ENCODE results near the gene CSPG4.
A peak's percentile ranks its signal among the peaks of the same experiment; 100 is the strongest.
"Not testable (repeated sequence)": the region's sequence is repeated elsewhere in the genome, so short reads cannot be mapped to it uniquely, and the experiment has no call there.

CSPG4 gene

DNA sequence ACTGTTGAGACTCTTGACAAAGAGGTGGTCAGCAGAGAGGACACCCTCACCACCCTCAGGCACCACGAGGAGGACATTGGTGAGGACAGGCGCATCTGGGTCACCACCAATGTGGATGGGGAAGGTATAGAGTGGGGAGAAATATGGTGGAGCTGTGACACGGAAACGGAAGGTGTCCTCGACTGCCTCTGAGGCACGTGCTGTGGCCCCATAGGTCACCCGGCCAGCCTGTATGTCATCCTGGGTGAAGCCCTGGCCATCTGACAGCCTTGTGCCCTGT is 24.4 kb downstream of the CSPG4 start:
- no peak for DNase-seq (ENCODE audit: low read depth)

DNA sequence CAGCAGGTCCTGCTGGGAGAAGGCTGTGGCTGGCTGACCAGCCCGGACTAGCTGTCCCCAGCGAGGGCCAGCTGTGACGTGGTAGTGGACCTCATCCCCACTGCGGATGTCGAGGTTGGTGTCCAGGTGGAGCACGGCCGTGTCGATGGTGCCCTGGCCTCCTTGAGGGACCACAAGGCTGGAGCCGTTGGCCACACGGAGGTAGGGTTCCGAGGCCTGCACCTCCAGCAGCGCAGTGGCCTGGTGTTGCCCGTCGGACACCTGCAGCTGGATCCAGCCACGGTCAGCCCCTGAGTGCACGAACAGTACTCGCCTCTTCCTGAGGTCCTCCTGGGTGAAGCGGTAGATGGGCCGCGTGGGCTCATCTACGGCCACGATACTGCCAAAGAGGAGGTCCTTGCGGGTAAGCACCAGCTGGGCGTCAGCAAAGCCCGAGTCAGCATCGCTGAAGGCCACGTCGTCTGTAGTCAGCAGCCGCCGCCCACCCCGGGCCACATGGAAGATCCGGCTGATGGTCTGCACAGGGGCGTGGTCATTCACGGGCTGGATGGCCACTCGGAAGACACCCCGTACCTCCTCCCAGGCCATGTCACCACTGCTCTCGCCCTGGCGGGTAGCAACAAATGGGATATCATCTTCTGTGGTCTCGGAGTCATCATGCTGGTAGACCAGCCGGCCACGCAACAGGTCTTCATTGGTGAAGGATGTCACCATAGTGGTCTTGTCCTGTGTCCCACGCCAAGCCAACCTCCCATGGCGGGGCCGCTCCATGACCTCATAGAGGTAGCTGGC is 25.0 kb downstream of the CSPG4 start:
- DNase-seq (ENCODE audit: low read depth): no peak

DNA sequence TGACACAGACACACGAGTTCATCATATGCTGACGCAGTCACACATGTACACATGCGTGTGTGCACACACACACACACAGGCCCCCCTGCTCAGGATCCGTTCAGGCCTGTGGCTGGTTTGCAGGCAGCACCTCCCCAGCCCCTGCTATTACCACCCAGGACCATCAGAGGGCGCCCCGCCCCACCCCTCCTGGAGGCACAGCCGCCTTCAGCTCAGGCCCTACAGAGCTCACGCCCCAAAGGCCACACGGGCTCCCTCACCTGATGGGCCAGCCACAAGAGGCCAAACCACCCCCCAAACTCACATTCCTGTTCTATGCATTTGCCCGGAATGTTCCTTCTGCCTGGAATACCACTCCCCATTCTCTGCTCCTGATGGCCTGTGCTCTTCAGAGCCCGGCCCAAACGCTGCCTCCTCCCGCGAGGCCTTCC is 26.4 kb downstream of the CSPG4 start:
- peak; percentile 63 for DNase-seq (ENCODE audit: low read depth)

DNA sequence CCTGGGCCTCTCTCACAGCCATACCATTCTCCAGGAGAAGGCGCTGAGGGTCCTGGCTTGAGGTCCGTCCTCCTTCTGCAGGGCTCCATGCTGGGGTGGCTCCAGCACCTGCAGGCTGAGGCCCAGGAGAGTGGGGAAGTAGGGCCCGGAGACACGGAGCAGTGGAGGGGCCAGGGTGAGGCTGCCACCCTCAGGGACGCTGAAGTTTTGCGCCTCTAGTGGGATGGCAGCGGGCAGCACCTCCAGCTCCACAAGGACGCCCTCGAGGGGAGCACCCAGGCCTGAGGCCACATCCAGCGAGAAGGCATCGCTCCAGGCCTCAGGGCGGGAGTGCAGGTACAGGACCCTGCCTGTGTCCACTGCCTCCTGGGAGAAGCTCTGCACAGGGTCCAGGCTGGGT is 27.5 kb downstream of the CSPG4 start:
- no peak for DNase-seq (ENCODE audit: low read depth)

DNA sequence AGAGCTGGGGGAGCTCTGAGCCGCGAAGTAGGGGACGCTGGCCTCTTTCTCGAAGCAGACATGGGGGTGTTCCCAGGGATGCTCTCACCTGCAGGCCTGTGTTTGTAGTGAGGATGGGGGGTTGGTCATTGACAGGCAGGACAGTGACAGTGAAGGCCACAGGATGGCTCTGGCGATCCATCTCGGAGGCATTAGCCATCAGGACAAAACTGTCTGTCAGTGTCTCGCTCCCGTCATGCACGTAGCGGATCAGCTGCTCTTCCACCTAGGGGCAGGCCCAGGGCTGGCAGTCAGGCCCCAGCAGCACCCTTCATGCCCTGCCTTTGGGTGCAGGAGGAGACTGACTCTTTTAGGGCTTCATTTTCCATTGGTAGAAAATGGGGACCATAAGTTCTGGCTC is 28.0 kb downstream of the CSPG4 start:
- DNase-seq (ENCODE audit: low read depth): no peak

DNA sequence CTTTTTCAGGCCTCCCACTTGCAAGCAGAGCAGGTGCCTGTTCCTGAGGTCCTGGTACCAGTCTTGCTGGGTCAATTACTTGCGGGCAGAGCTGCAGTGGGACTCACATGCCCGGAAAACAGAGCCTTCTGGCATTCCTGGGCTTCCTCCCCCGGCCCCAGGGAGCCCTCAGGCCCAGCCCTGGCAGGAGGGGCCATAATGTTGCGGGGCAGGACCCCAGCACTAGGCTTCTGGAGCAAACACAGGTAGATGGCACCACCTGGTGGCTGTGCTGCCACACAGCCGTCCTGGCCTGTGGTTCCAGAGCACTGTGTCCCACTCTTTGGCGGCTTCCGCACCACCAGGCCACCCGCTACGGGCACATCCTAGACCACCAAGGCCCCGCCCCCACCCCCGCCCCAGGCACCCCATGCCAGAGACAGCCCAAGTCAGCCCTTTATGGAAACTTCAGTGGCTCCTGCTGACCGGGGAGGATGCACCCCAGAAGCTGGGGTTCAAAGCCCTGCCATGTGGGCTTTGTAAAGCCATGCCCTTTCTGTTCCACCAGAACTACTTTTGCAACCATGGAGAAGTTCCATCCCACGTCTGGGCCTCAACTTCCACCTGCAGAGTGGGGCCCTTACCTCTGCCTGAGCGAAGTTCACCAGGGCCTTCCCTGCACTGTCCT is 28.9 kb downstream of the CSPG4 start:
- peak; percentile 76 for DNase-seq (ENCODE audit: low read depth)

DNA sequence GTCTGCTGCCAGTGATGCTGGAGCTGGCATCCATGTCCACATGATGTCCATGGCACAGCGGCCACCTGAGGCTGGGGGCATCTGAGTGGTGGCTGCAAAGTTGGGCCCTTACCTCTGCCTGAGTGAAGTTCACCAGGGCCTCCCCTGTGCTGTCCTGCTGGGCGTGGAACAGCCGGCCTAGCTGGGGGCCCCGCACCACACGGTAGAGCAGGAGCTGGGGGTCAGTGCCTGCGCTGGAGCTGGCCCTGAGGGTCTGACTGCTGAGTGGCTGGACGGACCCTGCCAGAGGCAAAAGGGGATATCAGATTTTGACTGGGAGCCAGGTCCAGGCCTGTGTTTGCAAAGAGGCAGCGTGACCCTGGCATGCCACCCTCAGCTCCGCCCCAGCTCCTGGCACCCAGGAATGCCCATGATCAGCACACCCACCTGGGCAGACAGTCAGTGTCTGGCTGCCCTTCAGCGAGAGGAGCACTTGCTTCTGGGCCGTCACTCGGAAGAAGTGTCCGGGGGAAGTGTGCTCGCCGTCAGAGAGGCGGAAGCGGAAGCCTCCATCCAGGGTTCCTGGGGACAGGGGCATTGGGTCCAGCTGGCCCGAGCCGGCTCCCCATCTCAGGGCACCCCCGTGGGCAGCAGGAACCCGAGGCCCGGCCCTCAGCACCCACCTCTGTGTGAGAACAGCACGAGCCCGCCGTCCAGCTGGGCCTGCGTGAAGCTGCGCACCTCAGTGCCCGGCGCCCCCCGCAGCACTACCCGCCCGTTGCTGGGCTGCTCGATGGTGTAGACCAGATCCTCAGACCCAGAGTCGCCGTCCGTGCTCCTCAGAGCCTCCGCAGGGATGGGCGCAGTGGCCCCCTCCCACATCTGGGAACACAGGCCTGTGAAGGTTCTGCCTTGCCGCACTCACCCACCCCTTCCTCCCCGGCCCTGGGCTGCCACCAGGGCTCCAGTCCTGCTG is 30.2 kb downstream of the CSPG4 start:
- no peak for DNase-seq (ENCODE audit: low read depth)

DNA sequence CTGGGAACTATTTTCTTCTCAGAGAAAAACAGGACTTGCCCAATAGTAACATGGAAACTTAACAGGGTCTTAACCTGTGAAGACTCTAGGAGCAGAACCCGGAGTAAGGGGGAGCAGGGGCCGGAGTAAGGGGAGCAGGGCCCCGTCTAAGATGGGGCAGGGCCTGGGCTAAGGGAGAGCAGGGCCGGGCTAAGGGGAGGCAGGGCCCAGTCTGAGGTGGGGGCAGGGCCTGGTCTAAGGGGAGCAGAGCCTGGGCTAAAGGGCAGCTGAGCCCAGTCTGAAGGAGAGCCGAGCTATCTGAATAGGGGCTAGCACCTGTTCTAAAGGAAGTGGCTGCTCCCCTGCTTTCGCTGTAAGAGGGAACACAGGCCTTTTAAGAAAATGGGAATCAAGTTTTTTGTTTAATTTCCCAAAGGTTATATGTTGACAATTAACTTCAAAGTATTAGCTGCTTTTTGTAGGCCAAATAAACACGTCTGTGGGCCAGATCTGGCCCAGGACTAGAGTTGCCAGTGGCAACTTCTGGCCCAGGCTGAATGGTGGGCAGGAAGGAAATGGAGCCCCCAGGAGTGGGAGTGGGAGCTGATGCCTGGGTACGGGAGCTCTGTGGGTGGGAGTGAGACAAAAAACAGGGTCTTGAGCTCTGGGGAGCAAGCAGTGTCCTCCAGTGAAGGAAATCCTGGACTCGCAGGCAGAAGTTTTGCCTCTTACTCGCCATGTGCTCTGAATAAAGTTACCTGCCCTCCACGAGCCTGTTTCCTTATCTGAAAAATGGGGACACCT is 32.5 kb downstream of the CSPG4 start:
- no peak for DNase-seq (ENCODE audit: low read depth)

DNA sequence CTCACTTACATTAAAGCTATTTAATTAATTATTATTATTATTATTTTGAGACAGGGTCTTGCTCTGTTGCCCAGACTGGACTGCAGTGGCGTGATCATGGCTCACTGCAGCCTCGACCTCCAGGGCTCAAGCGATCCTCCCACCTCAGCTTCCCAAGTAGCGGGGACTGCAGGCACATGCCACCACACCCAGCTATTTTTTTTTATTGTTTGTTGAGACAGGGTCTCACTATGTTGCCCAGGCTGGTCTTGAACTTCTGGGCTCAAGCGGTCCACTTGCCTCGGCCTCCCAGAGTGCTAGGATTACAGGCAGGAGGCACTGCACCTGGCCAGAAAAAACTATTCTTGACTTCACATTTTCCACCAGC is 34.3 kb downstream of the CSPG4 start:
- not testable (repeated sequence) for DNase-seq (ENCODE audit: low read depth)

DNA sequence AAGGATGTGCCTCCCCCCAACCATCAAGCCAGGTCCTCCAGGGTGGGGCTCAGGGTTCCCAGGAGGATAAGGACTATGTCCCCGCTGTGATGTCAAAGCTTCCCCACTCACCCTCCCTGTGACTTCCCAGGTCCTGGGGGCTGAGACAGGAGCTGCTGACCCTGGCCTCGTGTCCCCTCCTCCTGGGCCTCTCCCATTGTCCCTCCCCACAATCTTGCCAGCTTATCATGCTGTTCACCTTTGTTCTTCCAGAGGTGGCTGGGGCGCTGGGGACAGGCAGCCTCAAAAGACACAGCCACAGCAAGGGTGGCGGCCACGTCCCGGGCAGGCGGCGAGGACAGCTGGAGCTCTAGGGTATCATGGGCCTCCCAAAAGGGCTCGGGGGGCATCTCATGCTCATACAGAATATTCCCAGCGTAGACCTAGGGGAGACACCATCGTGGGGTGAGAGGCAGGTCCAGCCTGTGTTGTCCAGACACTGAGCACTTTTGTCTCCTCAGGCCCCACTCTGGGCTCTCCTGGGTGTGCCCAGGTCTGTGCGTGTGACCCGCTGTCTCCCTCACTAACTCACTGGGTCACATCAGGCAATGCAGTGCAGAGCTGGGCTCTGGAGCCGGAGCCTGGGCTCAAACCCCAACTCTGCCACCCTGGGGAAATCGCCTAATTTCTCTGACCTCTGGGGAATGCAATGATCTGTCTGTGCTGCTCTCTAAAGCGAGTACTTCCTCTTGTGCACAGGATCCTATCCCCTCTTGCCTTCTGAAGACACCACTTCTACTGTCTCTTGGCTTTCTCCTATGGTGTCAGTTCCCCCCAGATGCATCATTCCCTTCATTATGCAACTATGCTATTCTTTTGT is 35.0 kb downstream of the CSPG4 start:
- DNase-seq (ENCODE audit: low read depth): no peak

DNA sequence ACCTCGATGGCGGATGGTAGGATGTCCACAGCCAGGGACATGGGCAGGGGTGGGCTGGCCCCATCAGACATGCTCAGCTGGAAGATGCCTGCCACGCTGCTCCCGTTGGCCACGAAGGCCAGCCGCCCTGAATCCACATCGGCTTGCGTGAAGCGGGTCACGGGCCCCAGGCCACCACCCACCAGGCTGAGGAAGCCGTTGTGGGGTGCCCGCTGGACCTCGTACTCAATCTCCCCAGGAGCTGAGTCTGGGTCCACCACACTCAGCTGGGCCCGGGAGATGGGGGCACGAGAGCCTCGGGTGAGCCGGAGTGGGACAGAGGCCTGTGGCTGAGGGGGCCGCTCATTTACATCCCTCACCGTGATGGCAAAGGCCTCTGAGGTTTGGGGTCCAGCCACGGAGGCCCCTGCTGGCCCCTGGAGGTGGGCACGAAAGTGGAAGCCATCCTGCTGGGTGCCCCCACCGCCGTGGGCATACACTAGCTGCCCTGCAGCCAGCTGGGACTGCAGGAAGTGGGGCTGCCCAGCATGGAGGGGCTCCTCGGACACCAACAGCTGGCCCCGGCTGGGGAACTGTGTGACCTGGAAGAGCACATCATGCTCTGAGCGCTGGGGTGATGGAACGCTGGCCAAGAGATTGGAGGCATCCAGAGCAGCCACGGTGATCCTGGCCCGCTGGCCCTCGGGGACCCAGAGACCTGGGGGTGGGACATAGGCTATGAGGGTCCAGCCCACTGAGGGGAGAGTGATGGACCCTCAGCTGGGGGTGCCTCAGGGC is 35.8 kb downstream of the CSPG4 start:
- DNase-seq (ENCODE audit: low read depth): no peak

DNA sequence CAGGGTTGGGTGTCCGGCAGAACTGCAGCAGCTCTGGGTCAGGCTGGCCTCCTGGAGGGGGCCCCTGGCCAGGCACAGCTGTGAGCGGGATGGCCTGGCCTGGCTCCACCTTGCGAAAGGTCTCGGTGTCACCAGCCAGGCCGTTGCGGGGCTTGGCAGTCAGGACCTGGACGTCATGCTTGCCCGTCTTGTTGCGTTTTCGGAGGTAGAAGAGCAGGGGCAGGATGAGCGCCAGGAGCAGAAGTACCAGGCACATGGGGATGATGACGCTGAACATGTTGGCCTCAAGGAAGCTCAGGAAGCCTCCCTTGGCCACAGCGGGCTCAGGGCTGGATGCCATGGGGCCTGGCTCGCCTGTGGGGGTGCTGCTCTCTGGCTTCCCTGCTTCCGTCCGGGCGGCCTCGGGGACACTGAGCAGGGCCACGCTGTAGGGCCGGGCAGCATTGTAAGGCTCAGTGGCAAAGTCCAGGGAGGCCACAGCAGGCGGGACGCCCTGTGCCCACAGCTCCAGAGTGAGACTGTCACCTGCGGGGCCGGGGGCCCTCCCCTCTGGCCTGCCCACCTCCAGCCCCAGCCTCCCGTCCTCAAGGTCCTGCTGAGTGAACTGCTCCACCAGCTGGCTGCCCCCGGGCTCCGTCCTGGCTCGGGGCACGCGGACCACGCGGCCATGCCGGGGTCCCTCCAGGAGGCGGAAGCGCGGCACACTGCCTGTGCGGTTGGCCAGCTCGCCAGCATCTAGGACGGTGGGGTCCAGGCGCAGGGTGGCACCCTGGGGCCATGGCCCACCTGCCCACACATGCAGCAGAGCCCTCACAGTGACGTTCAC is 36.9 kb downstream of the CSPG4 start:
- no peak for DNase-seq (ENCODE audit: low read depth)

DNA sequence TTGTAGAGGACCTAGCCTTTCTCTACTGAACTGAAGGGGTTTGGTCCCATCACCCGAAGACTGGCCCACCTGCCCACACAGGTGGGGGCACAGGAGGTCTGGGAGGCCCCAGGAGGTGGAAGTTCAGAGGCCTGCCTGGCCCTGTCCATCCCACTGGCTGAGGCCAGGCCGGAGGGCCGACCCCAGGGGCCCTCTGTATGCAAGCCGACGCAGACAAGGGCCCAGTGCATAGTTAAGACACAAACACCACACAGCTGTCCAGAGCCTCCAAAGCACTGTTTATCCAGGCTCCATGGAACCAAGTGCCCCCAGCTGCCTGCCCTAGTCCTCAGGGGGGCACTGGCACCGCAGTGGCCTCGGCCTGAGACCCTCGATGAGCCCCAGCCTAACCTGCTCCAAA is 38.3 kb downstream of the CSPG4 start:
- DNase-seq (ENCODE audit: low read depth): no peak

DNA sequence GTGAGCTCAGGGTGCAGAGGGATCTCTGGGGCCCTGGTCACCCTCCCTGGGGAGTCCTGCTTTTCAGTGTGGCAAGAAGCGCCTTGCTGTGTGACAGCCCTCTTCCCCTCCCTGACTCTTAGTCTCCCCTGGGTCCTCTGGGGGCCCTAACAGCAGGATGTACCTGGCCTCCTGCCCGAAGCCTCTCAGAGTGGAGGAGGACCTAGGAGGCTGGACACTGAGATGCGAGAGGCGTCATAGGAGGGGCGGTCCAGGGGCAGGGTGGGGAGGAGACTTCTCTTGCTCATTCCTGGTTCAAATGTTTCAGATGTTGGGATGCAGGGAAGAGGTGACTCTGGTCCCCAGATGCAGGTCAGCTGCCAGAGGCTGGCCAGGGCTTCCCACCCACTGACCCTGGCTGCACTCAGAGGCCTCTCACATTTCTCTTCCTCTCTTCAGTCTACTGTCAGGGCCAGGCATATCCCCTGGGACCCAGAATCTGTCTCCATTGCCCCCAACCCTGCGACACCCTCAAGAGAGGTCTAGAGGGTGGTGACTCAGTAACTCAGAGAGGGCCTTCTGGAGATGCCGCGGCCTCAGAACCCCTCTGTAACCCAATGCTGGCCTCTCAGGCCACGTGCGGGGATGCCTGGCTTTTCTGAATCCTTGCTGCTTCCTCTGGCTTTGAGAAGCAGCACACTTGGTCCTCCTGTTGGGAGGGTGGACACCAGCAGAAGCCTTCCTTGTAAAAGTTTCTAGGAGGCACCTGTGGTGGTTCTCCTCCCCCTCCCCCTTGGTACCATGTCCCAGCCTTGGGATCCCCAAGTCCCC is 39.0 kb downstream of the CSPG4 start:
- DNase-seq (ENCODE audit: low read depth): no peak

DNA sequence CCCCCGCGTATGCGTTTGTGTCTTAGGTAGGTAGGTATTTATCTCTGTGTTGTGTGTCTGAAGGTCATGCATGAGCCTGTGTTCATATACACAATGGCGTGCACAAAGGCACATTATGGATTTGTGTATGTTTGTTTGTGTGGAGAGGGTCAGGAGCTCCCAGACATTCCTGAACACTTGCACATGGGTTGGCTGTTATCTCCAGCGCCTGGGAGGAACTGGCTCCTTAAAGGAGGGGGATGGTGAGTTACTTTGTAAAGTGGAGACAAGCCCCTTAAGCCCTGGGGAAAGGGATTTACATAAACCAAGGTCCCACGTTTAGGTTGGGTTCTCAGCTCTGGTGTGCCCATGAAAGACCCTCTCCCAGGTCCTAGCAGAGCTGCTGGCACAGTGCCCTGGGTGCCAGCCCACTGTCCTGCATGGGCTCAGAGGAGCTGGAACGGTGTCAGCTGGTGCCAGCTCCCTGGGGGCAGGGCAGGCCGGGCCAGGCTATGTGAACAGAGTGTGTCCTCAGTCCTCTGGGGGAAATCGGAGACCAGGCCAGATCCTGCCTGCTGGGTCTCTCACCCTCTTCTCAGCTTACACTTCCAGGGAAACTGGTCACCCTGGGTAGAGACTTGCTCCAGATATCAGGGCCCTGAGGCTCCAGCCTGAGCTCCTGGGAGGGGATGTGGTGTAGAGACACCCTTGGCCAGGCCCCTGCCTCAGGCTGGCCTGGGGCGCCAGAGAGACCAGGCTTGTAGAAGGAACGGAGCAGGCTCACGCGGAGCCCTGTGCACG is 39.8 kb downstream of the CSPG4 start:
- DNase-seq (ENCODE audit: low read depth): no peak

DNA sequence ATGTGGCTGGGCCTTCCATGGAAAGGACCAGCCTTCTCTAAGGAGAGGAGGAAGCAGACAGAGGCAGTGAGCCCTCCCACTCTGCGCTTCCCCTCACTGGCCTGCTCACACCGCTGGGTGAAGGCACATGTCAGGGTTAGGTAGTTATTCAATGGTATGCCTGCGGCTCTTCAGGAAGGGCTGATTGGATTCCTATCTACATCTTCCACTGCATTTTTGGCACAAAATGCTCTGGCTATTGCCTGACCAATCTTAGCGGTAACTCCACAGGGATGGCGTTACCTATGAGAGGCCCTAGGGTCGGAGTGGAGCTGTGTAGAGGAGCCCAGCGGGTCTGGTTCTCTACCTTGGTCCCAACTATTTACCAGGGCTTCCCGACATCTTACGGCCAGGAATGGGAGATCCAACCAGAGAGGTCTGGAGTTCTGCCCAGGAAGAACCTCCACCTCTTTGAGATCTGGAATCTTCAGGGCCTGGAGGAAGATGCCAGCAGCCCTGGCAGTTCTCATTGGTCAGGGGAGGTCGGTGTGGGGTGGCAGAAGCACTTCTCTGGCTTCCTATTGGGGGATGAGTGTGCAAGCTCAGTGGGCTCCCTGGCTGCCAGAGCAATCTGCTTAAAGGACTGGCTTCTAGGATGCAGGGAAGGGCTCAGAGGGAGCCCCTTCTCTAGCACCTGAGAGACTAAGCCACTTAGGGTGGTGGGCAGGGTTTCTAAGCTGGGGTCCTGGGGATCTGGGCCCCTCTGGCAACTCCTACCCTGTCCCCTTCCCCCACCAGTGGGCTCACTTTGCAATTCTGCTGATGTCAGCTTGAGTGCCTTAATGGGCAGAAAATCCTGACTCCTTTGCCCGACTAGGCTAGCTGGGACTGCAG is 40.7 kb downstream of the CSPG4 start:
- DNase-seq (ENCODE audit: low read depth): no peak

DNA sequence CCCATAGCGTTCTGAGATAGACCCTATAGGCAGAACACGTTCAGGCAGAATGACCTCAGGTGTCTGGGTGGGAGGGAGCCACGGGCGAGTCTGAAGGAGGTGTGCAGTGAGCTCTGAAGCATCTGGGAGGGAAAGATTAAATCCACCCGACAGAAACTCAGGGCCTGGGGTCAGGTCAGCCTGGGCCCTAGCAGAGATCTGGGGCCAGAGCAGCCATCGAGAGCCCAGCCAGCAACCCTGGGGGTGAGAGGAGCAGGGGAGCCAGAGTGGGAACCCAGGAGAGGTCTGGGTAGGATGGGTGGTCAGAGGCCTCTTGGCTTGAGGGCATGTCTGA is 42.8 kb downstream of the CSPG4 start:
- DNase-seq (ENCODE audit: low read depth): no peak
